Measurements from ENCODE around the gene SASS6.

DNA sequence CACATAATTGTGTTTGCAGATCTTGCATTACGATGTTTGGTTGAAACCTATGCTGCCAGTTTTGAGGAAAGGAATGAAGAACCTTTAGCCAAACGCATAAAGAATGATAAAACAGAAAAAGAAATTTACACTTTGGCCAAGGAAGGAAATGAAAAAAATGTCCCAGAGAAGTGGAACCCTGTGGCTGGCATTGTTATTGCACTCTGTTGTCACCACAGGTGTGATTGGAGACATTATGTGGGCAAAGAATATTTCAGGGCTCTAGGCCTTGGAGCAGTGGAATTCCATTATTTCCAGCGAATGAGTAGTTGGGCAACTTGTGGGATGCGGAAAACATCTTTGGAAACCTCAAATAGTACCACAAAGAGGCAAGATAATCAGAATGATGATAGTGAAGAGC lies 15.1 kb upstream of the SASS6 start:
- TF ChIP-seq POLR2A (IDR thresholded peaks at IDR 0.05), result no peak
- TF ChIP-seq, protein P1, sequence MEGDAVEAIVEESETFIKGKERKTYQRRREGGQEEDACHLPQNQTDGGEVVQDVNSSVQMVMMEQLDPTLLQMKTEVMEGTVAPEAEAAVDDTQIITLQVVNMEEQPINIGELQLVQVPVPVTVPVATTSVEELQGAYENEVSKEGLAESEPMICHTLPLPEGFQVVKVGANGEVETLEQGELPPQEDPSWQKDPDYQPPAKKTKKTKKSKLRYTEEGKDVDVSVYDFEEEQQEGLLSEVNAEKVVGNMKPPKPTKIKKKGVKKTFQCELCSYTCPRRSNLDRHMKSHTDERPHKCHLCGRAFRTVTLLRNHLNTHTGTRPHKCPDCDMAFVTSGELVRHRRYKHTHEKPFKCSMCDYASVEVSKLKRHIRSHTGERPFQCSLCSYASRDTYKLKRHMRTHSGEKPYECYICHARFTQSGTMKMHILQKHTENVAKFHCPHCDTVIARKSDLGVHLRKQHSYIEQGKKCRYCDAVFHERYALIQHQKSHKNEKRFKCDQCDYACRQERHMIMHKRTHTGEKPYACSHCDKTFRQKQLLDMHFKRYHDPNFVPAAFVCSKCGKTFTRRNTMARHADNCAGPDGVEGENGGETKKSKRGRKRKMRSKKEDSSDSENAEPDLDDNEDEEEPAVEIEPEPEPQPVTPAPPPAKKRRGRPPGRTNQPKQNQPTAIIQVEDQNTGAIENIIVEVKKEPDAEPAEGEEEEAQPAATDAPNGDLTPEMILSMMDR (IDR thresholded peaks at IDR 0.05), result peak in 1 of 6 experiments; percentile 21

Data from Peyer's patch (tissue), 4 donors.